ENCODE data around the gene PADI3. TPM values are rescaled to one million over a fixed set of nuclear protein-coding genes. Genes with fewer than 3 reads are reported as not detected.
"Not testable (repeated sequence)": the region's sequence is repeated elsewhere in the genome, so short reads cannot be mapped to it uniquely, and the experiment has no call there.

Gene PADI3
- total and polyA plus RNA-seq, 8 donors: 0.04 TPM; not detected in 7

DNA sequence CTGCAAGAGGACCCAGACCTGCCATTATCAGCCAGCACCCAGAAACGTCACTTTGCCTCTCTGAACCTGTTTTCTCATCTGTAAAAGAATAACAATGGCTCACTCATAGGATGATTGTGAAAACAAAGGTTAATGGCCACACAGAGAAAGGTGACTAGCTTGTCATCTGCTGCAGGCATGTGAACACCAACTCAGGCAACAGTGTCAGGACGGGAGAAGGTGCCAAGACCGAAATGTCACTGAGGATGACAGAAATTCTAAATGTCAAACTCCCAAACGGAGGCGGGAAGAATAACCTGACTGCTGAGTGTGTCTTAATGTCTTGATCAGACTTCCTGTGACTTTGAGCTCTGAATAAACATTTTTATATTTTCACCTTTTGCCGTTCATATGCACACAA is 69.4 kb downstream of the PADI3 start:
- Histone ChIP-seq H3K4me3 (no peak overlapping the region), H3K4me1 (no peaks in the 10 kb centered on the region), H3K27me3 (peaks cover 0 to 37% of the 10 kb centered on the region in 2 donors), H3K27ac (no peak overlapping the region), H3K36me3 (no peaks in the 10 kb centered on the region), H3K9me3 (peaks cover 0 to 3% of the 10 kb centered on the region in 2 donors)
- intact Hi-C loops (cut with DNase I): no loop called here
- DNase-seq: no peak
- no peak for ATAC-seq
- TF ChIP-seq, protein P1, sequence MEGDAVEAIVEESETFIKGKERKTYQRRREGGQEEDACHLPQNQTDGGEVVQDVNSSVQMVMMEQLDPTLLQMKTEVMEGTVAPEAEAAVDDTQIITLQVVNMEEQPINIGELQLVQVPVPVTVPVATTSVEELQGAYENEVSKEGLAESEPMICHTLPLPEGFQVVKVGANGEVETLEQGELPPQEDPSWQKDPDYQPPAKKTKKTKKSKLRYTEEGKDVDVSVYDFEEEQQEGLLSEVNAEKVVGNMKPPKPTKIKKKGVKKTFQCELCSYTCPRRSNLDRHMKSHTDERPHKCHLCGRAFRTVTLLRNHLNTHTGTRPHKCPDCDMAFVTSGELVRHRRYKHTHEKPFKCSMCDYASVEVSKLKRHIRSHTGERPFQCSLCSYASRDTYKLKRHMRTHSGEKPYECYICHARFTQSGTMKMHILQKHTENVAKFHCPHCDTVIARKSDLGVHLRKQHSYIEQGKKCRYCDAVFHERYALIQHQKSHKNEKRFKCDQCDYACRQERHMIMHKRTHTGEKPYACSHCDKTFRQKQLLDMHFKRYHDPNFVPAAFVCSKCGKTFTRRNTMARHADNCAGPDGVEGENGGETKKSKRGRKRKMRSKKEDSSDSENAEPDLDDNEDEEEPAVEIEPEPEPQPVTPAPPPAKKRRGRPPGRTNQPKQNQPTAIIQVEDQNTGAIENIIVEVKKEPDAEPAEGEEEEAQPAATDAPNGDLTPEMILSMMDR (IDR thresholded peaks at IDR 0.05): no peak

DNA sequence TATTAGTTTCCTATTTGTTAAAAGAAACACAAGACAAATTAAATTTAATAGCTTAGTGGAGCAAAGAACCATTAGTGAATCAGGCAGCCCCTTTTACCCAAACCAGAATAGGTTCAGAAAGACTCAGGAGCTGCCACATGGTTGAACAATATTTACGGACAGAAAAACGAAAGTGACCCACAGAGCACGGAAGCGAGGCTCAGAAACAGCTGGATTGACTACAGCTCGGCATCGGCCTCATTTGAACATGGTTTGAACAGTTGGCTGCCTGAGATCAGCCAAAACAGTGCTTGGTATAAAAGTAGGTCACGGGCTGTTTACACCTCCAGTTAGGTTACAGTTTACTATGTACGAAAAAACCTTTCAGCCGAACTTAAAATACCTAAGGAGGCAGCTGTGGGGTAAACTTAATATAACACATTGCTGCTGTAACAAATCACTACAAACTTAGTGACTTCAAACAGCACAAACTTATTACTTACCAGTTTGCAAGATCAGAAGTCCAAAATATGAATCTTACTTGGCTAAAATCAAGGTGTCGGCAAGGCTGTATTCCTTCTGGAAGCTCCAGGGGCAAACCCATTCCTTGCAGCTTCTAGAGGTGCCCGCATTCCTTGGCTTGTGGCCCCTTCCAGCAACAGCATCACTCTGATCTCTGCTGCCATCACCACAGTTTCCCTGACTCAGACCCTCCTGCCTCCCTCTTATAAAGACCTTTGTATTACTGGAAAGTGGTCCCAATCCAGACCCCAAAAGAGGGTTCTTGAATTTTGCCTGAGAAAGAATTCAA is 70.9 kb downstream of the PADI3 start:
- peaks cover 0 to 3% of the 10 kb centered on the region in 2 donors for H3K9me3 ChIP-seq
- H3K27ac ChIP-seq: no peak overlapping the region
- H3K4me3 ChIP-seq: no peak overlapping the region
- DNase-seq: no peak
- ATAC-seq: no peak
- H3K36me3 ChIP-seq: no peaks in the 10 kb centered on the region
- intact Hi-C loops (cut with DNase I): no loop called here
- H3K4me1 ChIP-seq: no peaks in the 10 kb centered on the region
- TF ChIP-seq, protein P1 (IDR thresholded peaks at IDR 0.05): no peak
- H3K27me3 ChIP-seq: peaks cover 0 to 26% of the 10 kb centered on the region in 2 donors

GRCh38 chr1:17321857-17322390 is 73.0 kb downstream of the PADI3 start:
- intact Hi-C loops (cut with DNase I); H3K4me1 ChIP-seq; H3K9me3 ChIP-seq; H3K4me3 ChIP-seq; ATAC-seq; H3K36me3 ChIP-seq; H3K27ac ChIP-seq; DNase-seq: not testable (repeated sequence)
- H3K27me3 ChIP-seq: peaks cover 0 to 13% of the 10 kb centered on the region in 2 donors

GRCh38 chr1:17328855-17329254 is 80.0 kb downstream of the PADI3 start:
- DNase-seq (no peak), ATAC-seq (no peak)
- TF ChIP-seq, protein P1 (IDR thresholded peaks at IDR 0.05): no peak
- no peaks in the 10 kb centered on the region for H3K4me1 ChIP-seq
- intact Hi-C loops (cut with DNase I): no loop called here
- no peak overlapping the region for H3K27ac ChIP-seq
- H3K36me3 ChIP-seq: peaks cover 0 to 10% of the 10 kb centered on the region in 2 donors
- H3K9me3 ChIP-seq: no peaks in the 10 kb centered on the region
- peaks cover 0 to 25% of the 10 kb centered on the region in 2 donors for H3K27me3 ChIP-seq
- no peak overlapping the region for H3K4me3 ChIP-seq

DNA sequence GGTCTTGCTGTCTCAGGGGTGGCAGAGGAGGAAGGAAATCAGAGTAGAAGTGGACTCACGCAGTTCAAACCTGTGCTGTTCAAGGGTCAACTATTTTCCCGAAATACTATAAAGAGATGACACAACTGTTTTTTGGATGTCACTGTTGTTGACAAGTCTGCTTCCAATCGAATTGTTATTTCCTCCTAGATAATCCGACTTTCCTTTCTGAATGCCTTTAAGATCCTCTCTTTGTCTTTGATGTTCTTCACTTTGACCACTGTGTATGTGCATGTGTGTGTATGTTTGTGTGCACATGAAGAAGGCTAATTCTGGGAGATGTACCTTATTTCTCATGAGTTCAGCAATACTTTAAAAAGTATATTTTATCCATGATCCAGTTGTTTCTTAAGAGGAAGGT is 80.7 kb downstream of the PADI3 start:
- H3K4me3 ChIP-seq: no peak overlapping the region
- no peaks in the 10 kb centered on the region for H3K4me1 ChIP-seq
- DNase-seq (no peak), ATAC-seq (no peak)
- intact Hi-C loops (cut with DNase I): no loop called here
- H3K27ac ChIP-seq: no peak overlapping the region
- no peaks in the 10 kb centered on the region for H3K9me3 ChIP-seq
- peaks cover 0 to 25% of the 10 kb centered on the region in 2 donors for H3K27me3 ChIP-seq
- TF ChIP-seq, protein P1 (IDR thresholded peaks at IDR 0.05): no peak
- peaks cover 0 to 14% of the 10 kb centered on the region in 2 donors for H3K36me3 ChIP-seq
